CD4-positive, alpha-beta T cell treated with Interleukin-4 for 1 hour (primary cell): Measurements from ENCODE around the gene ATF6B.

ENCODE experiments used
- DNase-seq, 2 donors: peaks; one replicate each; pipeline ENCODE4 v3.0.0-alpha.2; 2020 to 2022

ATF6B gene

GRCh38 chr6:32127717-32128592 lies at the start of gene ATF6B:
Gene ATF6B, minus strand, starts transcription at chr6:32128246. Its CDS starts 39 bp downstream, at chr6:32128207.
- peak; percentile 99 to 100 for DNase-seq

DNA sequence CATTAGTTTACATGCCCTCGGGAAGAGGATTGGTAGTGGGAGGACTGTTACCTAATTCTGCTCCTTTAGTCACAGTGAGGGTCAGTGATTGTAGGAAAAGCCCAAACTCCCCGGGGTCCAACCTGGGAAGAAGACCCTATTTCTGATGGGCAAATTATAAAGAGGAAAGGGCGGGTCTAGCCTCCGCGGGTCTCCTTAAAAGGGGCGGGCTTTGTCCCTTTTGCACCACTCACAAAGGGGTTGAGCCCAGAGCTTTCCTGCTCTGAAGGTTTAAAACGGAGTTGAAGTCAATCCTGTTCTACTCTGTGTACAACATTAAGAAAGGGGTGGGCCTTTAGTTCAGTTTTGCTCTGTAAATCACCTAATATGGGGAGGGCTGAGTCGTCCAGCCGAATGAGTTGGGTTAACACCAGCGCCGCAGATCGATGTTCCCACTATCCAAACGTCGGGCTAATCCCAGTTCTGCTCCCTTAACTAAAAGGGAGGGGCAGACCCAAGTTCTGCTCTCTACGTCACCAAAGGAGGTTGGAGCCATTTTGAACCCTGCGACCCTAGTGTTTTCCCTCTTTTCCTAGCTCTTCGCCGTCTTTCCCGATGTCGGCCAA lies 49.2 kb upstream of the ATF6B start:
- DNase-seq: no peak

DNA sequence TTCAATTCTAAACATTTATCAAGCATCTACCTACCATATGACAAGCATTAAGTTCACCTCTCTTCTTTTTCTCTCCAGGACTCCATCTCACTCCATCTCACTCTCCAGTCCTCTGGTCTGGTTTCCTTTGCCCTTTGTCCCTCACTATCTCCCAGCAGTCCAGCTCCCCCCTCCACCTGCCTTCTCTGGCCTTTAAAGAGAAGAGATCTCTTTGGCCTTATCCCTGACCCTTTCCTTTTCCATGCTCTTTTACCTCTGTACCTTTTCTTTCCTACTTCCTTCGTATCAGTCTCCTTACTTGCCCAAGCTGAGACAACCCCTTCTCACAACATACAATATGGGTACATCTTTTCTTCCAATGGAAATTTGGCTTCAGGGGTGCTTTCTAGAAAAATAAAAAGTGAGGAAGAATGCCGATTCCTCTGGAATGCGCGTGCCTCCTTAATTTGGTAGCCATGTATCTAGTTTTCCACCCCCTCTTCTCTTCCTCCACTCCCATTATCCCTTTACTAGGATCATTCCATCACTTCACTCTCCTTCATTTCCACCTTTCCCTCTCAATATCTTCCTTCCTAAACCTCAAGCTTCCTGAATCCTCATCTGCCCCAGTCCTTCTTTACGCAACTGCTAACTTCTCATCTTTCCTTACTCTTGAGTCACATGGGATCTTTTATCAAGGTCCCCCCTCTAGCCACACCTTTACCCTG lies 48.6 kb upstream of the ATF6B start:
- no peak for DNase-seq

DNA sequence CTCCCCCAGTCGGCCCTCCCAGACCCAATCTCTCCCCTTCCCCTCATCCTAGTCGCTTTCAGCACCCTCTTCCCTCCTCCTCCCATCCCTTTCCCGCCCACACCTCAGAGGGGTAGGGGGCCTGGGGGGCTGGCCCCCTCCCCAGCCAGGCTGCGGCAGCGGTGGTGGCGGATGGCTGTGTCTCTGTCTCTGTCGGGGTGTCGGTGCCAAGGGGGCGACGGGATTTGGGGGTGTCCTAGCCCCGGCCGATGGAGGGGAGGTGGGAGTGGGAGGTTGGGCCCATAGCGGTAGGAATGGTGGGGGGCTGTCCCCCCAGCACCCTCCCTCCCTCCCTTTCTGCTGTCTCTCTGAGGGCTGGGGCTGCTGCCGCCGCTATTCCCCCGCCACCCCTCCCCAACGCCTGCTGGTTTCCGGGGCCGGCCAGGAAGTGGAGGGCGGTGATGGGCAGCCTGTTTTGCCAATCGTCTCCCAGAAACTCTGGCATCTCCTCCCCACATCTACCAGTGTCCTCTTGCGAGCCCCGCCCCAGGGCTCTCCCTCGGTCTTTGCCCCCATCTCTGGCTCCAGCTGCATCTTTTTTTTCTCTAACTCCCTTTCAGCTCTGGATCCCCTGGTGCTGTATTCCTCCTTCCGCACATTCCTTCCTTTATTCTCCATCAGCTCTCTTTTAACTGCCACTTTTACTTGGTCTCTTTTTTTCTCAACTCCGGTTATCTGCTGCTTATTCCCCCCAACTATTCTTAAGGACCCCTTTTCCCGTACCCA lies 47.8 kb upstream of the ATF6B start, which contains the start of gene AGPAT1:
AGPAT1 (minus strand) TSS at position 374 of the 765 bp plus-strand sequence. CDS start 4,588 bp downstream, outside the sequence.
- peak; percentile 96 to 97 for DNase-seq

GRCh38 chr6:32175322-32175710 lies 47.3 kb upstream of the ATF6B start:
- no peak for DNase-seq

- DNase-seq: no peak
Measured at GRCh38 chr6:32174416-32174815, 46.4 kb upstream of the ATF6B start.

DNA sequence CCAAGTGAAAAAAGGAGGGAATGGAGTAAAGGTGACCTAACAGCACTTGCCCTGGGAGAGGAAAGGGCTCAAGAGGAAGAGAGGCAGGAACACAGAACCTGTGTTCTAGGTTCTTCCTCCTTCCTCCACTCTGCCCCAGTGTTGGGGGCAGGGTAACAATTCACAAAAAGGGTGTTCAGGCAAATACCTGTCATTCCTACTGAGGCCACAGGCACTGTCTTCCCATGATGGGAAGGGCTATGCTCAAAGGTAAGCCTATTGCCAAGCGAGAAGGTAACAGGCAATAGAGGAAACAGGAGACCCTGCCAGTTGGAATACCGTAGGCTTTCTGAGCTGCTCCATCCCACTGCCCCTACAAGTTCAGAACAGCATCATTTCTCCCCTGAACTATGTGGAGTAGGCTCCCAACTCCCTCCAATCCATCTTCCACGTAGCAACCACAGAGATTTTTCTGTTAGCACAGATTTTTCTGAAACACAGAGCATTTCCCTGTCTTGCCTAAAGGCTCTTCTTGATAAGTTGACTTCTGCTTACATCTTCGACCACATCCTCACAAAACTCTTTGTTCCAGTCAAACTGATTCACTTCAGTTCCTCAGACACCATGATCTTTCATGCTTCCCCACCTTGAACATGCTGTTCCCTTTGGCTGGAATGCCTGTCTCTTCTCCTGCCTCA lies 45.1 kb upstream of the ATF6B start:
- DNase-seq: no peak

DNA sequence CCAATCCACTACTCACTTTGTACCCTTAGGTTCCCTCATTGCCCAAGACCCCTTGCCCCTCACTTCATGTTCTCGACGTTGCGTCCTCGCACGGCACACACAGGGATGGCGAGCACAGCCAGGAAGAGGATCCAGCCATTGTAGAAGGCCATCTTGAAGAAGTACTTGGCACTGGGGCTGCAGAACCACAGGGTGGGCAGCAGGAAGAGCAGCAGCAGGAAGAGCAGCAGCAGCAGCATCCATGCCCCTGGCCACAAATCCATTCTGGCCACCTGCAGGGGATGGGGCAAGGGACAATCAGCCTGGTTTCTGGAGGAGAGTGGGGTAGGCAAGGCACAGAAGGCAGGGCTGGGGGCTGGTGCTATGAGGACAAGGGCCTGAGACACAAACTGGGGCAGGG lies 43.2 kb upstream of the ATF6B start:
- no peak for DNase-seq

DNA sequence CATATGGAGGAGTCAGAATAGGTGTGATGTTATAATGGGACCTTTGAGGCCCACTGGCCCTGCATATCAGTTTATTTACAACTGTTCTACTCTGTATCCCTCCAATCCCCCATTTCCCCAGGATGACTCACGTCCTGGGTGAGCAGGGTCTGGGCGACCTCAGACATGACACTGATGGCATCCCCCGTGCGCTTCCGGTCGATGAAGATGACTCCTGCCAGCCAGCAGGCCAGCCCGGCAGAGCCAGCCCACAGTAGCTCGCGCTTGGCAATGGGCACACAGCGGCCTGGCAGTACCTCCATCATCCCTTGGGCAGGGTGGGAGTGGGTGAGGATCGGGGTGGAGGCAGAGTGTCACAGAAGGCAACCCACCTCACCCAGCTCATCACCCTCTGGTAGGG lies 42.2 kb upstream of the ATF6B start:
- no peak for DNase-seq

- DNase-seq: no peak
Measured at GRCh38 chr6:32168807-32169591, 41.0 kb upstream of the ATF6B start.

DNA sequence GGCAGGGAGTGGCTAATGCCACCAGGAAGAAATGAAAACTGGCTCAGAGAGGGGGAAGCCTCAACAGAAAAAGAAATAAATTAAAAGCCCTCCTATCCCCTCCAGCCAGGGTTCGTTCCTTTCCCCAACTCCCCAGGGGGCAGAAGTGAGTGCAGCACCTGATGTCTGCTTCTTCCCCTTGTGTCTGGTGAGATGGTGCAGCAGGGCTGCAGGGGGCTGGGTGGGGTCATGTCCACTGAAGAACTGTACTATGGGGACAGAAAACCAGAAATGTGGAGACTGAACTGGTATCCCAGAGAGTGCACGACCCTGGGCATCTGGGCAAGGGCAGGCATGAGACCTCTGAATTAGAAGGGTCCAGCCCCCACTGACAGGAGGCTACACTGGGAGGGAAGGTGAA lies 40.3 kb upstream of the ATF6B start:
- DNase-seq: no peak

GRCh38 chr6:32167761-32168262 lies 39.8 kb upstream of the ATF6B start:
- no peak for DNase-seq

DNA sequence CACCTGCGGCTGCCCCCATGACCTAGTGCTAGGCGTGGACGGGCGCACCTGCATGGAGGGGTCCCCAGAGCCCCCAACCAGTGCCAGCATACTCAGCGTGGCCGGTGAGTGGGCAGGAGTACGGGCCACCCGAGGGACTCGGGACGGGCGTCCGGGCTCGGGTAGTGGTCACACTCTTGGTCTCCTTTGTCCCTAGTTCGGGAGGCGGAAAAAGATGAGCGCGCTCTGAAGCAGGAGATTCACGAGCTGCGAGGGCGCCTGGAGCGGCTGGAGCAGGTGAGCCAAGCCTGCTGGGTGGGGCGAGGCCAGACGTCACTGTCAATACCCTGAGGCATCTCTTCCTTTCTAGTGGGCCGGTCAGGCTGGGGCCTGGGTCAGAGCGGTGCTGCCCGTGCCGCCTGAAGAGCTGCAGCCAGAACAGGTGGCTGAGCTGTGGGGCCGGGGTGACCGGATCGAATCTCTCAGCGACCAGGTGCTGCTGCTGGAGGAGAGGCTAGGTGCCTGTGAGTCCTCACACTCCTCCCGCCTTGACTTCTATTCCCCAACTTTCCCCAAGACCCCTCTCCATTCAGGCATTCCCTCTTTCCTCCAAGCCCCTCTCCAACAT lies 39.2 kb upstream of the ATF6B start:
- DNase-seq: no peak

DNA sequence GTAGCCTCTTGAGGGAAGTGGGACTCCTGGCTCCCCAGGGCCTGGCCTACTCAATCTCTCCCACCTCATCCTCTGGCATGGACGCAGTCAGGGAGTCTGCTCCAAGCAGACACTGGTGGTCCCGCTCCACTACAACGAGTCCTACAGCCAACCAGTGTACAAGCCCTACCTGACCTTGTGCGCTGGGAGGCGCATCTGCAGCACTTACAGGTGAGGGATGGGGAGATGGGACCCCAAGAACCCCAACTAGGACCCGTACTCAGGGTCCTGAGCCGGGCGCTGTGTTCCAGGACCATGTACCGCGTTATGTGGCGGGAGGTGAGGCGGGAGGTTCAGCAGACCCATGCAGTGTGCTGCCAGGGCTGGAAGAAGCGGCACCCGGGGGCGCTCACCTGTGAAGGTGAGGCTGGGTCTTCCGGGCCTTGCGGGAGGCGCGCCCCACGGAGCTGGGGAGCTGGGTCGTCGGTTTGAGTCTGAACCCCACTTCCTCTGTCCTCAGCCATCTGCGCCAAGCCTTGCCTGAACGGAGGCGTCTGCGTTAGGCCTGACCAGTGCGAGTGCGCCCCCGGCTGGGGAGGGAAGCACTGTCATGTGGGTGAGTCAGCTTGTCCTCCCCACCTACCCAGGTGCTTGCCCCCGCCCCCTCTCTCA lies 38.5 kb upstream of the ATF6B start:
- DNase-seq: no peak

- no peak for DNase-seq
Measured at GRCh38 chr6:32164295-32164694, 36.2 kb upstream of the ATF6B start, which contains the start of gene EGFL8. Gene EGFL8, plus strand, starts transcription at chr6:32164595. Its CDS starts 1,571 bp downstream, at chr6:32166166.

- DNase-seq: no peak
Measured at GRCh38 chr6:32163559-32164258, 35.7 kb upstream of the ATF6B start.

GRCh38 chr6:32158052-32158451 lies 30.0 kb upstream of the ATF6B start:
- no peak for DNase-seq

DNA sequence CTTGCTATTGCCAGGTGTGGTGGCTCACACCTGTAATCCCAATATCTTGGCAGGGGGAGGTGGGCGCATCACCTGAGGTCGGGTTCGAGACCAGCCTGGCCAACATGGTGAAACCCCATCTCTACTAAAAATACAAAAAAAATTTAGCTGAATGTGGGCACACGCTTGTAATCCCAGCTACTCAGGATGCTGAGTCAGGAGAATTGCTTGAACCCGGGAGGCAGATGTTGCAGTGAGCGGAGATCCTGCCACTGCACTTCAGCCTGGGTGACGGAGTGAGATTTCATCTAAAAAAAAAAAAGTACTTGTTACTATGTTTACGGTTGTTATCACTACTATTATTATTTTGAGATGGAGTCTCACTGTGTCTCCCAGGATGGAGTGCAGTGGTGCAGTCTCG lies 28.8 kb upstream of the ATF6B start:
- no peak for DNase-seq

- DNase-seq: peak; percentile 77 to 78
Measured at GRCh38 chr6:32154514-32155161, 26.6 kb upstream of the ATF6B start.
